CD4-positive, alpha-beta T cell (primary cell): Measurements from ENCODE around the gene CAPG. TPM values are rescaled to one million over a fixed set of nuclear protein-coding genes. Genes with fewer than 3 reads are reported as not detected.
A peak's percentile ranks its signal among the peaks of the same experiment; 100 is the strongest.

ENCODE experiments used
- ATAC-seq: fragments of 200-7000 bp; cut with Tn5 transposase; one replicate; pipeline ENCODE4 v1.10.0; 2022; ENCODE audit warnings: mild to moderate bottlenecking; ENCODE audit not compliant: poor library complexity
- CTCF ChIA-PET: fragments of 350-600 bp; sonication (Branson Sonifier 250); formaldehyde crosslinking; loops from one replicate; lab custom pipeline; 2021; ENCODE audit warnings: antibody characterized with exemption, inconsistent platforms; lab: Charles Lee
- POLR2A ChIA-PET: fragments of 350-600 bp; sonication (Branson Sonifier 250); formaldehyde crosslinking; loops from one replicate; lab custom pipeline; 2021; ENCODE audit warnings: antibody characterized with exemption, inconsistent platforms; lab: Charles Lee
- DNase-seq, 14 experiments: peaks; one replicate each; pipeline ENCODE4 v3.0.0-alpha.2; 2013 to 2020; ENCODE audit warnings: mixed read lengths in 2 of 14
- H3K27ac ChIP-seq, 2 donors: one replicate each; pipeline versions ENCODE4 v1.5.1 to v1.7.0; 2013; ENCODE audit warnings: low read length in 2 of 2, low read depth in 1 of 2, mild to moderate bottlenecking in 1 of 2
- H3K27me3 ChIP-seq, 2 experiments: 1 replicate in 1 of 2; 2 replicates in 1 of 2; pipeline versions ENCODE4 v1.6.1 to v1.7.0; 2013; ENCODE audit warnings: low read length in 2 of 2, control low read depth in 1 of 2, mild to moderate bottlenecking in 1 of 2, moderate library complexity in 1 of 2; ENCODE audit not compliant: insufficient read depth in 2 of 2, control insufficient read depth in 1 of 2
- H3K36me3 ChIP-seq: one replicate; pipeline ENCODE4 v1.6.1; 2013; ENCODE audit warnings: low read length, control low read depth; ENCODE audit not compliant: insufficient read depth
- H3K4me1 ChIP-seq: one replicate; pipeline ENCODE4 v1.6.1; 2013; ENCODE audit warnings: low read length, control low read depth; ENCODE audit not compliant: insufficient read depth
- H3K4me3 ChIP-seq: one replicate; pipeline ENCODE4 v1.5.1; 2013; ENCODE audit warnings: mild to moderate bottlenecking, low read length, moderate library complexity
- H3K9me3 ChIP-seq, 2 experiments: 1 replicate in 1 of 2; 2 replicates in 1 of 2; pipeline versions ENCODE4 v1.6.1 to v1.7.0; 2013; ENCODE audit warnings: low read length in 2 of 2, mild to moderate bottlenecking in 2 of 2, control low read depth in 1 of 2, moderate library complexity in 1 of 2; ENCODE audit not compliant: control insufficient read depth in 1 of 2, insufficient read depth in 1 of 2
- H3K27ac Mint-ChIP-seq: one replicate; pipeline ENCODE4 v1.8.0; 2020; ENCODE audit warnings: mixed read lengths
- H3K27me3 Mint-ChIP-seq: one replicate; pipeline ENCODE4 v1.8.0; 2021; ENCODE audit warnings: mixed read lengths
- H3K36me3 Mint-ChIP-seq: one replicate; pipeline ENCODE4 v1.8.0; 2021; ENCODE audit warnings: low read depth, mixed read lengths
- H3K4me1 Mint-ChIP-seq: one replicate; pipeline ENCODE4 v1.8.0; 2021; ENCODE audit warnings: low read depth, mixed read lengths
- H3K4me3 Mint-ChIP-seq: one replicate; pipeline ENCODE4 v1.8.0; 2020; ENCODE audit warnings: mild to moderate bottlenecking, mixed read lengths
- H3K9me3 Mint-ChIP-seq: one replicate; pipeline ENCODE4 v1.8.0; 2020; ENCODE audit warnings: mixed read lengths
- intact Hi-C, 2 experiments: fragments of 100-400 bp; cut with DNase I in 1 of 2; cut with micrococcal nuclease in 1 of 2; formaldehyde crosslinking; loops; one replicate each; pipeline versions ENCODE4 v1.15.1 to v1.9.0; 2023 to 2025; cut with DNase I, micrococcal nuclease
- total RNA-seq, 174 experiments: library from RNA in 2 of 174; stranded (reverse) in 2 of 174; gene quantifications; one replicate each; pipeline ENCODE4 v1.2.3 and lab custom pipeline; 2021 to 2026
- TF ChIP-seq, protein P1 (sequence below): fragments of 200-600 bp; IDR thresholded peaks from one replicate; pipeline ENCODE4 v1.8.0; 2022; ENCODE audit warnings: antibody characterized with exemption, mild to moderate bottlenecking

Gene CAPG
- total RNA-seq, 2 experiments from 2014 or later, result 21.7 to 23.3 TPM

DNA sequence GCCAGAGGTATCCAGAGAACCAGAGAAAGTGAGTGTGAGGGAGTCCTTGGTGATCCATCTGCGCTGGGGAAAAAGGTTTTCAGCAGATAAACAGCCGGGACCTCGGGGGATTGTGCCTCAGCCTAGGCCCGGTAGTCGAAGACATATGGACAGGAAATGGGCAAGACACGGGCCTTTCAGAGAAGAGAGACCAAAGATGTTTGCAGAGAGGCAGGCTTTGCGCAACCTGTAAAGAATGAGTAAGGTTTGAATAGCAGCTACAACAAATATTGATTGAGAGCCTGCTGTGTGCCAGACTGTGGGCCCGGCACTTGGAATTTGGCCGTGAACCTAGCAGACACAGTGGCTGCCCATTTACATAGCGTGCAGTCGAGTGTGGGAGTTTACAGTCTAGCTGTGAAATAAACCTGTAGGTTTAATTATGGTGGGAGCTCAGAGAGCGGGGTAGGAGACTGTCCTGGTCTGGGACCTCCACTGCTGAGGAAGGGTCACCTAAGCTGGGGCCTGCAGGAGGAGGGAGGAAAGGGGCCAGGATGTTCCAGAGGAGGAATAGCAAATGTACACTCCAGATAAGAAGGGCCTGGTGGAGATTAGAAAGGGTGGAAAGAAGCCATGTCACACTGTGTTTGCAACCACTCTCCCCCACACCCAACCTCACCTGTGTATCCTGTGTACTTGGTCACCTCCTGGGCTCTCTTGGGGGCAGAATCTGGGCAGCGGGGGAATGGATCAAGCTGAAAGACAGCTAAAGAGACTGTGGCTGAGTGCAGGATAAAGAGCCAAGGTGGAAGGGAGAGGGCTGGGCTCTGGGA, 11.3 kb upstream of the CAPG start:
- intact Hi-C loops, result loop anchor here in 1 of 2 experiments (2.0 to 5.0 kb wide), 4 partner anchors 67 to 285 kb away; partner anchors contain the start of genes ELMOD3, RETSAT, TMEM150A and USP39
- no peak overlapping the region for H3K4me3 ChIP-seq

DNA sequence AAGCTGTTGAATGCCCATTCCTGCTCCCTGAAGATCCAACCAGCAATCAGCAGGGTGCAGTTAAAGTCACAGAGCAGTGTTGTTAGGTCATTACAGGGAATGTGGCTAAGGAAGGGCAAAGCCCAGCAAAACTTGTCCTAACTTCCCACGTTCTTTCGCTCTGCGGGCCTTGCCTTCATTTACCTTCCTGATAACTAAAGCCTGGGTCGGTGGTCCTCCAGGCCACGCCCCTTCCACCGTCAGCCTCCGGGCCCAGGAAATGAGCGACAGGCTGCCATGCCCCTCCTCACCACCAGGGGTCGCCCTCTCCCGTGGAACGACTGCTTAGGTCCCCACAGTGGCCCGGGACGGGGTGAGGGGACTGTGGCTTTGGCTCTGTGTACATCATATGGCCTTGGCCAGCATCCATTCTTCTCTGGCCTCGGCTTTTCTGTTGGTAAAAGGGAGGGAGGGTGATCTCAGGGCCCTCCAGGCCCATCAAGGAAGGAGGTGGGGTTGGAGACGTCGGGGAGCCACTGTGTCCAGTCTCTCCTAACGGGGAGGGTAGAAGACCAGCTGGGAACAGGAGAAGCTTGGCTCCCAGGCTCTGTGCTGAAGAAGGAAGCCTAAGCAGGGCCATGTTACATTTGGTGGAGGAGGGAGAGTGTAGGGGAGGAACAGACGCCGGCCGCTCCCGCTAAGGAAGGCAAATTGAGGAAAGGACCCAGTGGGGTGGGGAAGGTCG, 10.5 kb upstream of the CAPG start:
- Histone ChIP-seq H3K36me3 (no peaks in the 10 kb centered on the region), H3K27ac (no peak overlapping the region), H3K27me3 (no peaks in the 10 kb centered on the region), H3K4me1 (peaks cover 33% of the 10 kb centered on the region), H3K4me3 (peak overlapping the region; percentile 4), H3K9me3 (no peaks in the 10 kb centered on the region)
- DNase-seq (peak; percentile 78 to 96 (median 88)), ATAC-seq (peak; percentile 68)
- Mint-ChIP-seq H3K4me1 (peaks cover 24% of the 10 kb centered on the region), H3K27me3 (no peaks in the 10 kb centered on the region), H3K36me3 (peaks cover 4% of the 10 kb centered on the region), H3K9me3 (no peaks in the 10 kb centered on the region), H3K4me3 (peak overlapping the region; percentile 80), H3K27ac (peak overlapping the region; percentile 14)
- TF ChIP-seq, protein P1, sequence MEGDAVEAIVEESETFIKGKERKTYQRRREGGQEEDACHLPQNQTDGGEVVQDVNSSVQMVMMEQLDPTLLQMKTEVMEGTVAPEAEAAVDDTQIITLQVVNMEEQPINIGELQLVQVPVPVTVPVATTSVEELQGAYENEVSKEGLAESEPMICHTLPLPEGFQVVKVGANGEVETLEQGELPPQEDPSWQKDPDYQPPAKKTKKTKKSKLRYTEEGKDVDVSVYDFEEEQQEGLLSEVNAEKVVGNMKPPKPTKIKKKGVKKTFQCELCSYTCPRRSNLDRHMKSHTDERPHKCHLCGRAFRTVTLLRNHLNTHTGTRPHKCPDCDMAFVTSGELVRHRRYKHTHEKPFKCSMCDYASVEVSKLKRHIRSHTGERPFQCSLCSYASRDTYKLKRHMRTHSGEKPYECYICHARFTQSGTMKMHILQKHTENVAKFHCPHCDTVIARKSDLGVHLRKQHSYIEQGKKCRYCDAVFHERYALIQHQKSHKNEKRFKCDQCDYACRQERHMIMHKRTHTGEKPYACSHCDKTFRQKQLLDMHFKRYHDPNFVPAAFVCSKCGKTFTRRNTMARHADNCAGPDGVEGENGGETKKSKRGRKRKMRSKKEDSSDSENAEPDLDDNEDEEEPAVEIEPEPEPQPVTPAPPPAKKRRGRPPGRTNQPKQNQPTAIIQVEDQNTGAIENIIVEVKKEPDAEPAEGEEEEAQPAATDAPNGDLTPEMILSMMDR, result peak; percentile 99
- CTCF ChIA-PET, result interaction anchor here (0.7 to 4.5 kb wide), 6 partner anchors 17 to 136 kb away, joined by 4 to 44 read pairs (median 5); partner anchors contain the start of gene MAT2A
- POLR2A ChIA-PET, result interaction anchor here (1.6 to 4.8 kb wide), 5 partner anchors 17 to 131 kb away, joined by 6 to 47 read pairs (median 25); partner anchors contain the start of genes MAT2A and TGOLN2
- intact Hi-C loops, result loop anchor here (1.0 to 5.0 kb wide), 6 partner anchors 29 to 286 kb away; partner anchors contain the start of genes ELMOD3 (in 1 of the 2), RETSAT (in 1 of the 2), TMEM150A (in 1 of the 2) and USP39 (in 1 of the 2)

More for the DNA sequence above, 11.3 kb upstream of the CAPG start:
- H3K27me3 ChIP-seq, result no peaks in the 10 kb centered on the region
- H3K27ac Mint-ChIP-seq, result peak overlapping the region; percentile 14
- DNase-seq, result no peak
- no peaks in the 10 kb centered on the region for H3K36me3 ChIP-seq
- ATAC-seq, result no peak
- H3K4me1 Mint-ChIP-seq, result peaks cover 24% of the 10 kb centered on the region
- TF ChIP-seq, protein P1, result no peak
- H3K9me3 Mint-ChIP-seq, result no peaks in the 10 kb centered on the region
- H3K27ac ChIP-seq, result no peak overlapping the region
- peaks cover 4% of the 10 kb centered on the region for H3K36me3 Mint-ChIP-seq
- no peaks in the 10 kb centered on the region for H3K27me3 Mint-ChIP-seq
- no peak overlapping the region for H3K4me3 Mint-ChIP-seq
- H3K9me3 ChIP-seq, result no peaks in the 10 kb centered on the region
- ChIA-PET POLR2A (interaction anchor here (4.5 to 4.8 kb wide), 2 partner anchors 117 to 130 kb away, joined by 43 to 47 read pairs; partner anchors contain the start of gene MAT2A), CTCF (interaction anchor here (0.7 to 4.5 kb wide), 3 partner anchors 117 to 130 kb away, joined by 4 to 44 read pairs (median 4); partner anchors contain the start of gene MAT2A)
- peaks cover 33% of the 10 kb centered on the region for H3K4me1 ChIP-seq
